ENCODE measurements around the gene KIF17. TPM values are rescaled to one million over a fixed set of nuclear protein-coding genes. Genes with fewer than 3 reads are reported as not detected.

The KIF17 gene
- total RNA-seq, 1 donor from 2014 or later = 2.2 TPM

DNA sequence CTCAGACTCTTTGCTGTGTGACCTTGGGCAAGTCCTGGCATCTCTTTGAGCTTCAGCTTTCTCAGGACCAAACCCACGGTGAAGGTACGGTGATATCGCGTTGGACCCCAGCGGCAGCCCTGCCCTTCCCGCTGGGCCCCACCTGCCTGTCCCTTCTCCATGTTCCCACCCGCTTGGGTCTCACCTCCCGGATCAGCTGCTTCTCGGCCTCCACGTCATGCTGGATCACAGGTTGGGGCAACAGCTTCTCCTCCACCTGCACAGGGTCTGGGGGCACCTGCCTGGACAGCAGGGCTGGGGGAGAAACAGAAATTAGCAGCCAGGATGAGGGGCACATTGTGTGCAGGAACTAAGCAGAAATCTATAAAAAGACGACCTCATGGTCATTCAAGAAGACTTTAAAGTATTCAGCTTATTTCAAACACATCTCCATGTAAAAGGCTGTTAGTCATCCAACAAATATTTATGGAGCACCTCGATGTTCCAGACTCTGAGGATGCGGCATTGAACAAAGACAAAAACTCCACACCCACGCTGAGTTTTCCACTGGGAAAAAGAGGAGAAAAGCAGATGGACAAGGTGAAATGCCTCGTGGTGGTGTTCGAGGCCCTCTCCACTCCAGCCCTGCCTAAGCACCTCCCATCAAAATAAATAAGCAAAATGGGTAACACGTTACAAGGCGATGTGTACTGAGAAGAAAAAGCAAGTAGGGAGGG is 19.5 kb downstream of the KIF17 start:
- peaks cover 24% of the 10 kb centered on the region for H3K4me1 Mint-ChIP-seq
- peaks cover 21% of the 10 kb centered on the region for H3F3A ChIP-seq (ENCODE audit: low read depth)
- H3K27me3 ChIP-seq = no peaks in the 10 kb centered on the region
- H3K4me3 ChIP-seq = no peak overlapping the region
- DNase-seq (ENCODE audit: low spot score) = no peak
- TF ChIP-seq EZH2phosphoT487 (IDR thresholded peaks at IDR 0.05) (no peak), EZH2 (IDR thresholded peaks at IDR 0.05) (no peak)
- TF ChIP-seq, protein P1, sequence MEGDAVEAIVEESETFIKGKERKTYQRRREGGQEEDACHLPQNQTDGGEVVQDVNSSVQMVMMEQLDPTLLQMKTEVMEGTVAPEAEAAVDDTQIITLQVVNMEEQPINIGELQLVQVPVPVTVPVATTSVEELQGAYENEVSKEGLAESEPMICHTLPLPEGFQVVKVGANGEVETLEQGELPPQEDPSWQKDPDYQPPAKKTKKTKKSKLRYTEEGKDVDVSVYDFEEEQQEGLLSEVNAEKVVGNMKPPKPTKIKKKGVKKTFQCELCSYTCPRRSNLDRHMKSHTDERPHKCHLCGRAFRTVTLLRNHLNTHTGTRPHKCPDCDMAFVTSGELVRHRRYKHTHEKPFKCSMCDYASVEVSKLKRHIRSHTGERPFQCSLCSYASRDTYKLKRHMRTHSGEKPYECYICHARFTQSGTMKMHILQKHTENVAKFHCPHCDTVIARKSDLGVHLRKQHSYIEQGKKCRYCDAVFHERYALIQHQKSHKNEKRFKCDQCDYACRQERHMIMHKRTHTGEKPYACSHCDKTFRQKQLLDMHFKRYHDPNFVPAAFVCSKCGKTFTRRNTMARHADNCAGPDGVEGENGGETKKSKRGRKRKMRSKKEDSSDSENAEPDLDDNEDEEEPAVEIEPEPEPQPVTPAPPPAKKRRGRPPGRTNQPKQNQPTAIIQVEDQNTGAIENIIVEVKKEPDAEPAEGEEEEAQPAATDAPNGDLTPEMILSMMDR (IDR thresholded peaks at IDR 0.05) = no peak
- H3K36me3 Mint-ChIP-seq = no peaks in the 10 kb centered on the region
- H3K79me2 ChIP-seq (ENCODE audit: low read depth) = no peaks in the 10 kb centered on the region
- no peak overlapping the region for H3K9ac ChIP-seq
- peaks cover 3% of the 10 kb centered on the region for H3K4me1 ChIP-seq
- peak overlapping the region; percentile 33 for H3K27ac Mint-ChIP-seq
- no peaks in the 10 kb centered on the region for H3K9me3 Mint-ChIP-seq
- peaks cover 6% of the 10 kb centered on the region for H3K27me3 Mint-ChIP-seq (ENCODE audit: insufficient read depth, low read depth)
- H3K4me2 ChIP-seq = no peak overlapping the region
- peak overlapping the region; percentile 41 for H3K4me3 Mint-ChIP-seq
- H3K36me3 ChIP-seq = no peaks in the 10 kb centered on the region
- no peaks in the 10 kb centered on the region for H4K20me1 ChIP-seq (ENCODE audit: low read depth)
- no peak overlapping the region for H3K27ac ChIP-seq
- H2AFZ ChIP-seq (replicated peaks) = no peak overlapping the region
- H3K9me3 ChIP-seq (ENCODE audit: low read depth) = no peaks in the 10 kb centered on the region

DNA sequence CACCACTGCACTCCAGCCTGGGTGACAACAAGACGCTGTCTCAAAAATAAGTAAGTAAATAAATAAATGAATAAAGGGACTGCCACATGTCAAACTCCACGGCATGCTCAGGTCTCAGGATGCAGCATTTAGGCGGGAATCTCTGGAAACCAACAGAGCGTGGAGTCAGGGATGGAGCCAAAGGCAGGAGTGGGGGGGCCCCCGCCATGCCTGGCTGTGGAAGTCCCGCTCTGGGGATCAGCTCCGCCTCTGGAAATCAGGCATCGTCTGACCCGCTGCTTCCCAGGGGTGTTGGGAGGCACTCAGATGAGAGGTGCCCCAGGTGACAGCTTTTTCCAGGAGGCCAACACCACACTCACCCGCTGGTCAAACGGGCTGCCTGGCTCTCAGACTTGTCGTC is 20.2 kb downstream of the KIF17 start:
- TF ChIP-seq, protein P1 (IDR thresholded peaks at IDR 0.05) = no peak
- TF ChIP-seq EZH2phosphoT487 (IDR thresholded peaks at IDR 0.05) (no peak), EZH2 (IDR thresholded peaks at IDR 0.05) (no peak)
- DNase-seq (ENCODE audit: low spot score) = peak; percentile 18
- peak overlapping the region; percentile 91 for H3K4me2 ChIP-seq
- no peak overlapping the region for H2AFZ ChIP-seq (replicated peaks)
- no peak overlapping the region for H3K9ac ChIP-seq
- H4K20me1 ChIP-seq (ENCODE audit: low read depth) = no peaks in the 10 kb centered on the region
- Mint-ChIP-seq H3K9me3 (no peaks in the 10 kb centered on the region), H3K4me3 (peak overlapping the region; percentile 84), H3K27ac (no peak overlapping the region), H3K36me3 (no peaks in the 10 kb centered on the region), H3K4me1 (peaks cover 24% of the 10 kb centered on the region), H3K27me3 (ENCODE audit: insufficient read depth, low read depth) (peaks cover 4% of the 10 kb centered on the region)
- no peaks in the 10 kb centered on the region for H3K9me3 ChIP-seq (ENCODE audit: low read depth)
- no peak overlapping the region for H3K27ac ChIP-seq
- H3K79me2 ChIP-seq (ENCODE audit: low read depth) = no peaks in the 10 kb centered on the region
- H3K4me1 ChIP-seq = peaks cover 3% of the 10 kb centered on the region
- H3K4me3 ChIP-seq = peak overlapping the region; percentile 71
- H3F3A ChIP-seq (ENCODE audit: low read depth) = peaks cover 21% of the 10 kb centered on the region
- no peaks in the 10 kb centered on the region for H3K36me3 ChIP-seq
- no peaks in the 10 kb centered on the region for H3K27me3 ChIP-seq

DNA sequence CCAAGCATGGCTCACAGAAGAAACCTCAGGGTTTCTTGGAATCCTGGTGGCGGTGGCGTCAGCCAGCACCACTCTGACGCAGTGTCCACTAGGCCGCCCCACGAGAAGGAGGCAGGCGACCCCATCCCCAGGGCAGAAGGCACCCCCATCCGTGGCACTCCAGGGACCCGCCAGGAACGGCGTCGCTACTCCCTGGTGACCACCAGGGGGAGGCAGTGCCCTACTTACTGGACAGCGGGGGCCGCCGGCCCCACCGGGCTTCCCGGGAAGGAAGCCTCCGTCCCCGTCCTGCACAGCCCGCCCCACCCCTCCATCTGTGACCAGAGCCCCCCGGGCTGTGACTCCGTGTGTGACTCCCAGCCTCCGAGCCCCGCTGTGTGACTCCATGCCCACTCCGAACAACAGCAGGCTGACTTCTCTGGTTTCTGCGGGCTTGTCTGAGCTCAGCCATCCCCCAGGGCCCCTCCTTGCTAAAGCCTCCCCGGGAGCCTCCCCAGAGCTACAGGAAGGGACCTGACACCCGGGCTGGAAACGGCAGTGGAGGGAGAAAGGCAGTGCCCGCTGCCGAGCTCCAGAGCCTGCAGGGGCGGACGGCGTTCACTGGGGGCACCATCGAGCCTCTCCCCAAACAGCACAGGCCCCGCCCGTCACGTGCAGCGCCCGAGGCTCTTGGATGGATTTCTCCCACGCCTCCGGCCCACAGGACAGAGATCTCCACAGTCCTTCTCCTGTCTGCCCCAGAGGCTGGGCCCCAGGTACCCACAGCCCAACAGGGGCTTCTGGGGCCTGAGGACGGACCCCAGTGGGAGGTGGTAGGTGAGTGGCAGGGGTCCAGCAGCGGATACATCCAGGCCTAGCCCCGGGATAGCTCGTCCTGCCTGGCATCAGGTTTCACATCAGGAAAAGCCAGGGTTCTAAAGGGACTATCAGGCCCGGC is 21.1 kb downstream of the KIF17 start:
- H3K4me2 ChIP-seq = peak overlapping the region; percentile 91
- H3K27ac ChIP-seq = peak overlapping the region; percentile 62
- no peak overlapping the region for H3K9ac ChIP-seq
- TF ChIP-seq, protein P1 (IDR thresholded peaks at IDR 0.05) = peak; percentile 76
- TF ChIP-seq EZH2 (IDR thresholded peaks at IDR 0.05) (no peak), EZH2phosphoT487 (IDR thresholded peaks at IDR 0.05) (no peak)
- H3K9me3 ChIP-seq (ENCODE audit: low read depth) = no peaks in the 10 kb centered on the region
- Mint-ChIP-seq H3K36me3 (peaks cover 3% of the 10 kb centered on the region), H3K4me1 (peaks cover 24% of the 10 kb centered on the region), H3K4me3 (peak overlapping the region; percentile 84), H3K27me3 (ENCODE audit: insufficient read depth, low read depth) (peaks cover 6% of the 10 kb centered on the region), H3K27ac (peak overlapping the region; percentile 91), H3K9me3 (peaks cover 6% of the 10 kb centered on the region)
- no peaks in the 10 kb centered on the region for H3K79me2 ChIP-seq (ENCODE audit: low read depth)
- no peaks in the 10 kb centered on the region for H4K20me1 ChIP-seq (ENCODE audit: low read depth)
- H3K4me1 ChIP-seq = peaks cover 3% of the 10 kb centered on the region
- peak; percentile 95 for DNase-seq (ENCODE audit: low spot score)
- no peaks in the 10 kb centered on the region for H3K36me3 ChIP-seq
- peaks cover 21% of the 10 kb centered on the region for H3F3A ChIP-seq (ENCODE audit: low read depth)
- H2AFZ ChIP-seq (replicated peaks) = peak overlapping the region; percentile 100
- H3K27me3 ChIP-seq = no peaks in the 10 kb centered on the region
- peak overlapping the region; percentile 71 for H3K4me3 ChIP-seq

All from neural progenitor cell (in vitro differentiated cells).